Kidney epithelial cell (primary cell): ENCODE measurements around the gene ST3GAL5. TPM values are rescaled to one million over a fixed set of nuclear protein-coding genes. Genes with fewer than 3 reads are reported as not detected.

Source experiments
- DNase-seq: peaks from one replicate; pipeline ENCODE4 v3.0.0-alpha.2; 2010; ENCODE audit warnings: low read depth
- H3K27me3 ChIP-seq: 2 replicates; pipeline ENCODE4 v1.6.0; 2011; ENCODE audit warnings: low read length; ENCODE audit not compliant: control insufficient read depth, insufficient read depth
- H3K36me3 ChIP-seq: 2 replicates; pipeline ENCODE4 v1.5.1; 2011; ENCODE audit warnings: low read length; ENCODE audit not compliant: control insufficient read depth, insufficient read depth
- H3K4me3 ChIP-seq: 2 replicates; pipeline ENCODE4 v1.5.1; 2011; ENCODE audit warnings: low read depth, mild to moderate bottlenecking, control low read depth, low read length
- CTCF ChIP-seq: IDR thresholded peaks from 2 replicates; pipeline ENCODE4 v1.5.1; 2011; ENCODE audit warnings: mild to moderate bottlenecking, moderate library complexity, low read length, control low read depth, inconsistent platforms; ENCODE audit not compliant: insufficient read depth, poor library complexity, severe bottlenecking
- total RNA-seq: library from RNA; depleted of rRNA; stranded (reverse); fragments of >200 nt; gene quantifications from 2 replicates; pipeline ENCODE4 v1.2.3, GENCODE V29; 2015

ST3GAL5 gene
- total RNA-seq, 1 donor from 2014 or later: 3.0 TPM

- Histone ChIP-seq H3K36me3 (no peaks in the 10 kb centered on the region), H3K4me3 (no peak overlapping the region), H3K27me3 (no peaks in the 10 kb centered on the region)
- no peak for DNase-seq
- TF ChIP-seq CTCF: no peak
Observed at GRCh38 chr2:85911814-85912692, 23.3 kb upstream of the ST3GAL5 start.

- no peak for TF ChIP-seq CTCF
- no peak for DNase-seq
- H3K27me3 ChIP-seq: no peaks in the 10 kb centered on the region
Observed at GRCh38 chr2:85911097-85911496, 22.3 kb upstream of the ST3GAL5 start.

GRCh38 chr2:85909005-85909404 is 20.2 kb upstream of the ST3GAL5 start:
- TF ChIP-seq CTCF: no peak
- DNase-seq: no peak
- H3K27me3 ChIP-seq: no peaks in the 10 kb centered on the region
- no peak overlapping the region for H3K4me3 ChIP-seq
- no peaks in the 10 kb centered on the region for H3K36me3 ChIP-seq

More at GRCh38 chr2:85911097-85911496, 22.3 kb upstream of the ST3GAL5 start:
- no peaks in the 10 kb centered on the region for H3K36me3 ChIP-seq
- H3K4me3 ChIP-seq: no peak overlapping the region

GRCh38 chr2:85908506-85908905 is 19.7 kb upstream of the ST3GAL5 start:
- TF ChIP-seq CTCF: no peak
- no peaks in the 10 kb centered on the region for H3K36me3 ChIP-seq
- no peak overlapping the region for H3K4me3 ChIP-seq
- no peaks in the 10 kb centered on the region for H3K27me3 ChIP-seq
- DNase-seq: no peak

GRCh38 chr2:85907671-85908157 is 18.9 kb upstream of the ST3GAL5 start:
- no peak for TF ChIP-seq CTCF
- no peak for DNase-seq
- Histone ChIP-seq H3K4me3 (no peak overlapping the region), H3K36me3 (no peaks in the 10 kb centered on the region), H3K27me3 (no peaks in the 10 kb centered on the region)

- DNase-seq: no peak
- Histone ChIP-seq H3K27me3 (no peaks in the 10 kb centered on the region), H3K36me3 (no peaks in the 10 kb centered on the region), H3K4me3 (no peak overlapping the region)
- no peak for TF ChIP-seq CTCF
Observed at GRCh38 chr2:85906748-85907147, 18.0 kb upstream of the ST3GAL5 start.
